ENCODE data around the gene PKP3. TPM values are rescaled to one million over a fixed set of nuclear protein-coding genes. Genes with fewer than 3 reads are reported as not detected.
"Not testable (repeated sequence)": the region's sequence is repeated elsewhere in the genome, so short reads cannot be mapped to it uniquely, and the experiment has no call there.

The PKP3 gene
- total RNA-seq, 4 donors from 2014 or later = 0.55 to 1.3 TPM; not detected in 2

- no peaks in the 10 kb centered on the region for H3K36me3 ChIP-seq
- H3K4me1 ChIP-seq = peaks cover 0 to 4% of the 10 kb centered on the region in 2 donors
- H3K27me3 ChIP-seq = peaks cover 10 to 55% (median 28%) of the 10 kb centered on the region in 3 donors
- intact Hi-C loops (cut with DNase I; ENCODE audit: low total_unique reads) = no loop called here
- peak overlapping the region; percentile 32 to 46 (median 42) for H3K4me3 ChIP-seq
- TF ChIP-seq POLR2A (IDR thresholded peaks at IDR 0.05) (no peak), CTCF (IDR thresholded peaks at IDR 0.05 in 4 of 5, conservative IDR thresholded peaks at IDR 0.05 in 1 of 5) (peak in 4 of 5 experiments; percentile 20 to 49 (median 32))
- no peak overlapping the region for H3K27ac ChIP-seq
- DNase-seq = no peak
- no peaks in the 10 kb centered on the region for H3K9me3 ChIP-seq
- ATAC-seq = peak in 1 of 2 donors; percentile 45
- in situ Hi-C loops (cut with MboI; ENCODE audit: low sequenced_read_pairs in 4 of 4) = no loop called here
These were observed 3.0 kb downstream of the PKP3 start for GRCh38 chr11:396948-397548.

GRCh38 chr11:398826-399225, 4.8 kb downstream of the PKP3 start:
- Histone ChIP-seq H3K9me3 (no peaks in the 10 kb centered on the region), H3K4me1 (peaks cover 0 to 4% of the 10 kb centered on the region in 2 donors), H3K36me3 (no peaks in the 10 kb centered on the region), H3K4me3 (no peak overlapping the region), H3K27ac (no peak overlapping the region), H3K27me3 (peaks cover 10 to 52% (median 24%) of the 10 kb centered on the region in 3 donors)
- in situ Hi-C loops (cut with MboI; ENCODE audit: low sequenced_read_pairs in 4 of 4) (no loop called here), intact Hi-C loops (cut with DNase I; ENCODE audit: low total_unique reads) (no loop called here)
- DNase-seq (no peak), ATAC-seq (no peak)
- TF ChIP-seq CTCF (IDR thresholded peaks at IDR 0.05 in 4 of 5, conservative IDR thresholded peaks at IDR 0.05 in 1 of 5) (no peak), POLR2A (IDR thresholded peaks at IDR 0.05) (no peak)

GRCh38 chr11:399731-400211, 5.8 kb downstream of the PKP3 start:
- TF ChIP-seq CTCF (IDR thresholded peaks at IDR 0.05 in 4 of 5, conservative IDR thresholded peaks at IDR 0.05 in 1 of 5) (no peak), POLR2A (IDR thresholded peaks at IDR 0.05) (no peak)
- ATAC-seq (no peak), DNase-seq (no peak)
- in situ Hi-C loops (cut with MboI; ENCODE audit: low sequenced_read_pairs in 4 of 4) = no loop called here
- intact Hi-C loops (cut with DNase I; ENCODE audit: low total_unique reads) = no loop called here
- Histone ChIP-seq H3K36me3 (no peaks in the 10 kb centered on the region), H3K9me3 (no peaks in the 10 kb centered on the region), H3K27ac (no peak overlapping the region), H3K4me3 (no peak overlapping the region), H3K27me3 (peaks cover 10 to 57% (median 22%) of the 10 kb centered on the region in 3 donors), H3K4me1 (peaks cover 0 to 4% of the 10 kb centered on the region in 2 donors)

- TF ChIP-seq POLR2A (IDR thresholded peaks at IDR 0.05) = no peak
- no peak for TF ChIP-seq CTCF (IDR thresholded peaks at IDR 0.05 in 4 of 5, conservative IDR thresholded peaks at IDR 0.05 in 1 of 5)
- H3K36me3 ChIP-seq = no peaks in the 10 kb centered on the region
- no peak overlapping the region for H3K4me3 ChIP-seq
- intact Hi-C loops (cut with DNase I; ENCODE audit: low total_unique reads) (no loop called here), in situ Hi-C loops (cut with MboI; ENCODE audit: low sequenced_read_pairs in 4 of 4) (no loop called here)
- peaks cover 10 to 55% (median 22%) of the 10 kb centered on the region in 3 donors for H3K27me3 ChIP-seq
- ATAC-seq (no peak), DNase-seq (no peak)
- peaks cover 0 to 4% of the 10 kb centered on the region in 2 donors for H3K4me1 ChIP-seq
- H3K9me3 ChIP-seq = no peaks in the 10 kb centered on the region
- no peak overlapping the region for H3K27ac ChIP-seq
These were observed 6.3 kb downstream of the PKP3 start for GRCh38 chr11:400241-400689.

- intact Hi-C loops (cut with DNase I; ENCODE audit: low total_unique reads); H3K36me3 ChIP-seq; DNase-seq; ATAC-seq; H3K27ac ChIP-seq; H3K9me3 ChIP-seq; in situ Hi-C loops (cut with MboI; ENCODE audit: low sequenced_read_pairs in 4 of 4); H3K4me1 ChIP-seq; H3K4me3 ChIP-seq: not testable (repeated sequence)
- peaks cover 4 to 49% (median 22%) of the 10 kb centered on the region in 3 donors for H3K27me3 ChIP-seq
These were observed 7.2 kb downstream of the PKP3 start for GRCh38 chr11:401196-401595.
